Measurements from ENCODE around the gene TRIM15.

The TRIM15 gene

DNA sequence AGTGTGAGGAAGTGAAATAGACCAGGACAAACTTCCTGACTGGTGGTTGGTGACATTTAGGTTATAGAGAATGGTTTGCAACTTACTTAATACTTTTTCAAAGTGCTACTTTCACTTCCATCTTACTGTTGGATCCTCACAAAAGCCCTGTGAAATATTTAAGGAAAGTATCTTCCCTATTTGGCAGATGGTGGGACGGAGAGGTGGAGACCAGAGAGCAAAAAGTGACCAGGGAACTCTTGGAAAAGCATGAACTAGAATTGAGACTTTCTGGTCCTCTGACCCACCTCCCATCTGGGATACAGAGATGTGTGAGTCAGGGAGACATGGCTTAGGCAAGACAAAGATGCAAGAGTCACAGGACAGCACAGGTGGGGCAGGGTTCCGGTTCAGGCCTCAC, 5.3 kb upstream of the TRIM15 start:
- TF ChIP-seq MAX (IDR thresholded peaks at IDR 0.05; ENCODE audit: low read depth, low read length) (no peak), CTCF (IDR thresholded peaks at IDR 0.05; ENCODE audit: low read depth, low read length) (no peak), MYC (IDR thresholded peaks at IDR 0.05; ENCODE audit: low read depth, low read length) (no peak), POLR2A (IDR thresholded peaks at IDR 0.05; ENCODE audit: extremely low read depth, insufficient read length) (no peak)
- H3K4me3 ChIP-seq (ENCODE audit: low read depth, low read length), result no peak overlapping the region
- no peak for DNase-seq (ENCODE audit: low read depth)

DNA sequence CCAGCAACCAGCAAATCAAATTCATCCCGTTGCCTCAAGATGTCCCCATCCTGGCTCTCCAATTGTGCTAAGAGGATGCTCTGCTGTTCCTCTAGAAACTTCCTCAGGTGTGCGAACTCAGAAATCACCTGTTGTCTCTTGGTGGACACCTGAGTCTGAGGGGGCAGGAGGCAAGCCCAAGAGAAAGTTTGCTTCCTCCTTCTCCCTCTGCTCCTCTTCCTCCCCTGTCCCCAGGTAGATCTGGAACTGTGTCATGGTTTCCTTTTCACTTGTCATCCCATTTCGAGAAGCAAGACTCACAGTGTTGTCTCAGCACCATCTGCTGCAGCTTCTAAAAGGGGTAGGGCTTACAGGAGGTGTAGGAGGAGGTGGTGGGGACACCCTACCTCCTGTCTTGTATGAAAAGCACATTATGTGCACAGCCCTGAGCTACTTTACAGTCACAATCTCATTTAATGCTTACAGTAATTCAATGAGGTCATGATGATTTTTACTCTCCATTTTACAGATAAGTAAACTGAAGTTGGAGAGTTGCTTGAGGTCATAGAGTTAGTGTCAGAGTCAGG, 4.8 kb upstream of the TRIM15 start:
- TF ChIP-seq MYC (IDR thresholded peaks at IDR 0.05; ENCODE audit: low read depth, low read length) (no peak), MAX (IDR thresholded peaks at IDR 0.05; ENCODE audit: low read depth, low read length) (no peak), CTCF (IDR thresholded peaks at IDR 0.05; ENCODE audit: low read depth, low read length) (no peak), POLR2A (IDR thresholded peaks at IDR 0.05; ENCODE audit: extremely low read depth, insufficient read length) (no peak)
- H3K4me3 ChIP-seq (ENCODE audit: low read depth, low read length), result no peak overlapping the region
- no peak for DNase-seq (ENCODE audit: low read depth)

GRCh38 chr6:30160008-30160784, 3.1 kb upstream of the TRIM15 start:
- no peak overlapping the region for H3K4me3 ChIP-seq (ENCODE audit: low read depth, low read length)
- no peak for TF ChIP-seq MYC (IDR thresholded peaks at IDR 0.05; ENCODE audit: low read depth, low read length)
- TF ChIP-seq POLR2A (IDR thresholded peaks at IDR 0.05; ENCODE audit: extremely low read depth, insufficient read length), result no peak
- TF ChIP-seq CTCF (IDR thresholded peaks at IDR 0.05; ENCODE audit: low read depth, low read length), result no peak
- DNase-seq (ENCODE audit: low read depth), result no peak

DNA sequence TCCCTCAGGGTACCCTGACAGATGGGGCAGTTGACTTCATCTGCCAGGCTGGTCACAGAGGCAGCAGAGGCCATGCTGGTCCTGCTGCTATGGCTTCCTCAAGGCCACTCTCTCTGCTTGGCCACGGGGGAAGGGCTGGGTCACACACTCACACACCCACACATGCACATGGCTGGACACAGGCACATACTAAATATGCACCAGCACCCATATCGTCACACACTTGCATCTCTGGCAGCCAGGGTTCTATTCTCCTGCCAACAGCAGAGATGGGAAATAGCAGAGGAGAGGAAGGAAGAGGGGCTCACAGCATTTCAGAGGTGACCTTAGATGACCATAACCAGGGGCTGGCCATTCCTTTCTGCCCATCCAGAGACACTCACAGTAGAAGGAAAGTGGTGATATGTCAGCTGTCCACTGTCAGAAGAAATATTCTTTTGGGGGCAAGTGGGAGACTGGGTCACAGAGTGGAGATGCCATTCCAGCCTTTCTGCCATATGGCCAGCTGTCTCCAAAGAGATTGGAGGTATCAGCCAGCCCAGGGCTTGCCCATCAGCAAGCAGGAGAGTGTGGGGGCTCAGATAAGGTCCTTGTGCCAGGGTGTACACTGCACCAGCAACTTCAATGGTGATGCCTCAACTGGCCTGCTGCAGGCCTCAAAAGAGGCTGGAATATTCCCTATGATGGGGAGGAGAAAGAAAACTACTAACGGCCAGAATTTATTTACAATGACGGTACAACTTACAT, 2.4 kb upstream of the TRIM15 start, which contains the start of gene TRIM10:
TSS of gene TRIM10 (minus strand) at position 427 of the 747 bp plus-strand sequence. CDS start at position 74, 353 bp downstream.
- no peak within 1 kb of the TSS for H3K4me3 ChIP-seq (ENCODE audit: low read depth, low read length)
- no peak for TF ChIP-seq MAX (IDR thresholded peaks at IDR 0.05; ENCODE audit: low read depth, low read length)
- TF ChIP-seq POLR2A (IDR thresholded peaks at IDR 0.05; ENCODE audit: extremely low read depth, insufficient read length), result no peak
- no peak for TF ChIP-seq MYC (IDR thresholded peaks at IDR 0.05; ENCODE audit: low read depth, low read length)
- TF ChIP-seq CTCF (IDR thresholded peaks at IDR 0.05; ENCODE audit: low read depth, low read length), result no peak

DNA sequence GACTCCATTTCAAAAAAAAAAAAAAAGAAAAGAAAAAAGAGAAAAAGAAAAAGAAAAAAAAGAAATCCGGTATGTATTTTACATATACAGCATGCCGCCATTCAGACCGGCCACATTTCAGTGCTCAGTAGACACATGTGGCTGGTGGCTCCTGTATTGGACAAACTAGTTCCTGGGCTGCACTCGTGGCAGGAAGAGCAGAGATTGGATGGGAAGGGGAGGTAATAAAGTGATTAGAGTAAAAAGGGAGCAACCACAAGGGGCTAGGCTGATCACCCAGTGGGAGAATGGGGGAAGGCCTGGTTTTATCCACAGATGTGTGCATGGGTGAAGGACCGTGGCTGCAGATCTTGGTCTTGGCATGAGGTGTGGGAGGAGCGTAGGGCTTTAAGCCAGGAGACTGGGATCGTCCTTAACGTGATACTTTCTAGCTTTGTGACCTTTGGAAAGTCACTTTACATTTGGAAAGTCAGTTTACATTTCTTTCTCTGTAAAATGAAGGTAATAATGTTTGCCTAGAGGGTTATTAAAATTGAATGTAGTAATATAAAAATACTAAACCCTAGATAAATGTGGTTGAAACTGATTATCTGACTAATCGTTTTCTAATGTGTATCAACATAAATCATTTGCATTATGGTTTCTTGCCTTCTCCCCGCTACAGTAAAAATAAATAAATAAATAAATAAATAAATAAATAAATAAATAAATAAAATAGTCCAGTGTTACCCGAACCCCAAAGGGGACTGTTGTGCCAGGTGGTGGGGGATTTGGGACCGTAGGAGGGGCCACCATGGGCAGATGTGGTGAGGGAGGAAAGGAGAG, 869 bp upstream of the TRIM15 start:
- no peak for TF ChIP-seq CTCF (IDR thresholded peaks at IDR 0.05; ENCODE audit: low read depth, low read length)
- TF ChIP-seq POLR2A (IDR thresholded peaks at IDR 0.05; ENCODE audit: extremely low read depth, insufficient read length), result no peak
- no peak for TF ChIP-seq MYC (IDR thresholded peaks at IDR 0.05; ENCODE audit: low read depth, low read length)
- TF ChIP-seq MAX (IDR thresholded peaks at IDR 0.05; ENCODE audit: low read depth, low read length), result no peak
- no peak for DNase-seq (ENCODE audit: low read depth)
- no peak overlapping the region for H3K4me3 ChIP-seq (ENCODE audit: low read depth, low read length)

More for the DNA sequence above, 2.4 kb upstream of the TRIM15 start, which contains the start of gene TRIM10:
- no peak for DNase-seq (ENCODE audit: low read depth)

Data from NB4 (cell line).